GM19324 (cell line): Measurements from ENCODE around the gene AREG.

ENCODE experiments used
- ATAC-seq: cut with Tn5 transposase; IDR thresholded peaks from one replicate; pipeline ENCODE4 v1.9.1; 2021; ENCODE audit warnings: mild to moderate bottlenecking, moderate library complexity; ENCODE audit not compliant: unreplicated experiment, low FRiP score

AREG gene

GRCh38 chr4:74431113-74431826, 13.7 kb upstream of the AREG start:
- peak; percentile 62 for ATAC-seq

GRCh38 chr4:74433043-74433442, 11.9 kb upstream of the AREG start:
- no peak for ATAC-seq

- no peak for ATAC-seq
These were observed 11.3 kb upstream of the AREG start for GRCh38 chr4:74433541-74434172.

GRCh38 chr4:74435296-74435695, 9.6 kb upstream of the AREG start:
- no peak for ATAC-seq

GRCh38 chr4:74437866-74438265, 7.1 kb upstream of the AREG start:
- no peak for ATAC-seq

- ATAC-seq, result no peak
These were observed 6.3 kb upstream of the AREG start for GRCh38 chr4:74438661-74439060.

- ATAC-seq, result no peak
These were observed 5.0 kb upstream of the AREG start for GRCh38 chr4:74439952-74440351.

- ATAC-seq, result no peak
These were observed 4.6 kb upstream of the AREG start for GRCh38 chr4:74440356-74440755.

- ATAC-seq, result no peak
These were observed 3.2 kb upstream of the AREG start for GRCh38 chr4:74441744-74442143.

GRCh38 chr4:74446193-74446868, 1.4 kb downstream of the AREG start:
- no peak for ATAC-seq

GRCh38 chr4:74446896-74447295, 2.0 kb downstream of the AREG start:
- no peak for ATAC-seq

GRCh38 chr4:74447636-74448233, 2.8 kb downstream of the AREG start:
- no peak for ATAC-seq

- ATAC-seq, result no peak
These were observed 4.8 kb downstream of the AREG start for GRCh38 chr4:74449571-74450297.

GRCh38 chr4:74450298-74450683, 5.4 kb downstream of the AREG start:
- ATAC-seq, result no peak

GRCh38 chr4:74451214-74451661, 6.3 kb downstream of the AREG start:
- no peak for ATAC-seq

- no peak for ATAC-seq
These were observed 8.2 kb downstream of the AREG start for GRCh38 chr4:74453037-74453635.

- ATAC-seq, result no peak
These were observed 9.2 kb downstream of the AREG start for GRCh38 chr4:74453829-74454742.

- no peak for ATAC-seq
These were observed 10.6 kb downstream of the AREG start for GRCh38 chr4:74455361-74456055.
